GM19043 (cell line): ENCODE results near the gene SLC51B.
"Not testable (repeated sequence)": the region's sequence is repeated elsewhere in the genome, so short reads cannot be mapped to it uniquely, and the experiment has no call there.

Experiments used
- ATAC-seq: cut with Tn5 transposase; IDR thresholded peaks from one replicate; pipeline ENCODE4 v1.9.1; 2021; ENCODE audit warnings: low read depth; ENCODE audit not compliant: unreplicated experiment

Gene SLC51B

DNA sequence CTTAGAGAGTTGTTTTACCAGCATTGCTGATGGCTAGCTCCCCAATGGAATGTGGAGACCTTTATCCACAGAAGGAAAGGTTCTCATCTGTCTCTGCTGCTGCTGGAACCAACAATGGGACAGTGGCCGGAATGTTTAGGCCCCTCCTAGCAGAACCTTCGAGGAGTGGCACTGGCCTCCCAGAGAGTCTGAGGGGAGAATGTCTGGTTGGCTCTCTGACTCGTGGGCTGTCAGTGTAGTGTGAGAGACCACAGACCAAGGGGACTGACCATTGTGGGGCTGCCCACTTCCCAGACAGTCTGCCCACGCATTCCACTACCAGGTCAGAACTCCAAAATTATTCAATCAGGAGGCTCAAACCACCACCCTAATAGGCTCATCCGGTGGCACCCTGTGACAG is 17.5 kb downstream of the SLC51B start:
- no peak for ATAC-seq

DNA sequence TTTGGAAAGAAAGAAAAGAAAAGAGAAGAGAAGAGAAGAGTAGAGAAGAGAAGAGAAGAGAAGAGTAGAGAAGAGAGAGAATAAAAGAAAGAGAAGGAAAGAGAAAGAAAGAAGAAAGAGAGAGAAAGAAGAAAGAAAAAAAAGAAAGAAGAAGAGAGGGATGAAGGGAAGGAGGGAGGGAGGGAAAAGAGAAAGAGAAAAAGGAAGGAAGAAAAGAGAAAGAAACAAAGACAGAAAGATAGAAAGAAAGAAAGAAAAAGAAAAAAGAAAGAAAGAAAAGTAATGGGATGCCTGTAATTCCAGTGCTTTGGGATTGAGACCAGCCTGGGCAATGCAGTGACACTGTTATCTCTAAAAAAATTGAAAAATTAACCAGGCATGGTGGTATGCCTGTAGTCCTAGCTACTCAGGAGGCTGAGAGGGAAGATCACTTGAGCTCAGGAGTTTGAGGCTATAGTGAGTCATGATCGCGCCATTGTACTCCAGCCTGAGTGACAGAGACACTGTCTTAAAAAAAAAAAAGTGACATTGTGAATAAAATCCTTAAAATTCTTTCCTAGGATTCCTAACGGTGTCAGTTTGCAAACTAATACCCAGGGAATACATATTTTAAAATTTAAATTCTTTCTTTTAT is 20.9 kb downstream of the SLC51B start:
- ATAC-seq: no peak

DNA sequence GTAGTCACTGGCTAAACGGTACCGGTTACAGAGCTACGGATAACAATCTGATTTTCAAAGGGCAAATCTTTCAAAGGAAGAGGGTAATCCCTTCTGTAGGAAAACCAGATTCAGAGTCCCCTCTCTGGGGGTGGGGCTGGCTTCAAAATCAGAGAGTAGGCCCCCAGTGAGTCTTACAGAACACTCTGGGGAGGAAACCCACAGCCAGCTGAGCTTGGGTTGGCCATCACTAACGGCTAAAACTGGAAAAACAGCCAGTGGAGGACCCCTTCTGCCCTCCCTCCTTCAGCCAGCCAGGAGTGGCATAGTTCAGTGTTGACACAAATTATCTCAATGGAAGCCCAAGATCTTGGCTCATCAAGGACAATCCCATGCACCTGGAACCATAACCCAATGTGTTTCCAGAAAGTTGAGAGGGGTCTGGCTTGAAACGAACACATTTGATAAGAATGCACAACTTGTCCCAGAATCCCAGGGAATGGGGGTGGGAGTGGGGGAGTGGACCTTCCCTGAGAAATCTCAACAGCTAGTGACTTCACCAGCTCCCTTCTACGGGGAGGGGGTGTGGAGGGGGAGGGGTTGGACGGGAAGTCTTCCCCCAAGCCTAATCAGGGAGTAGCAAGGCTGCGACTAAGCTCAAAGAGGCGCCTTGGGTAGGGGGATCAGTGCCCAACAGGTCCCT is 21.6 kb downstream of the SLC51B start:
- ATAC-seq: no peak

DNA sequence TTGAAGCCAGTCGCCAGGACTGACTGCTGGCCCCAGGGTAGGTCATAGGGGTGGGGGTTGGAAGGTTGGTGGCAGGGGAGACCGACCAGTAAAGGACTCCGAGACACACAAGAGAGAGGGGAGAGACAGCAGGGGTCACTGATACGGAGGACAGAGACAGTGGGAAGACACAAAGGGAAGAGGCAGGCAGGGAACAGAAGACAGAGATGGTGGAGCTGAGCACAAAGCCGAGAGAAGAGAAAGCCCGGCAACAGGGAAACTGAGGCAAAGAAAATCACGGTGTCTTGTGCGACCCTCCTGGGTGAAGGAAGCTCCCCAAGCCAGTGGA is 22.1 kb downstream of the SLC51B start:
- ATAC-seq: no peak

DNA sequence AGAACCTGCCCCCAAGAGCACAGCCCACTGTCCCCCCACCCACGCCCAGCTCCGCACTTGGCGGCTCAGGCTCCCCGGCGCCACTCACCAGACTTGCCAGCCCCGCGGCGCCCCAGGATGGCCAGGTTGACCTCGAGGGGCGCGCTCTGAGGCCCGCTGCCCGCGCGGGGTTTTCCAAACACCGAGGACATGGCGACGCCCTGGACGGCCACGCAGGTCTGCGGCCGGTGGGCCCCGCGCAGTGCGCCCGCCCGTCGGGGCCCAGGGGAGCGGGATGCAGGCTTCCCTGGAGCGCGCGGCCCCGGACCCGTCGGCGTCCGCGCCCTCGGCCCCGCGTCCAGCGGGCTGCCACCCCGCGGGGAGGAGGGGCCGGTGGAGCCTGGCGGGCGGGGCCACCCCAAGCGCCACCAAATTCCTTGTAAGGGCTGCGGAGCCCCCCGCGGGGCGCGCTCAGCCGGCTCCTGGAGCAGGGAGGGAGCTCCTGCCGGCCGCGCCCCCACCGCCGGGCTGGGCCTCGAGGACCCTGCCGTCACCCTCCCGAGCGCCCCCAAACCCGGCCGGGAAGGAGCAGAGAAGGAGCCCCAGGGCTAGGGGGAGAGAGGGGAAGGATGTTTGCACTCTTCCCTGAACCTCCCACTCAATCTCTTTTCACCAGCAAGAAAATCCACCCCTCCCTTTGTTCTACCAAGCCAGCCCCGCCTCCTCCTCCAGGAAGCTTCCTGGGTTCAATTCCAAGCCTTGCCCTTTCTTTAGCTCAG is 22.6 kb downstream of the SLC51B start, which contains the start of gene RASL12:
Gene RASL12 (minus strand): TSS at position 347 of the 758 bp plus-strand sequence. CDS start 156 bp downstream, at position 191.
- ATAC-seq: no peak

DNA sequence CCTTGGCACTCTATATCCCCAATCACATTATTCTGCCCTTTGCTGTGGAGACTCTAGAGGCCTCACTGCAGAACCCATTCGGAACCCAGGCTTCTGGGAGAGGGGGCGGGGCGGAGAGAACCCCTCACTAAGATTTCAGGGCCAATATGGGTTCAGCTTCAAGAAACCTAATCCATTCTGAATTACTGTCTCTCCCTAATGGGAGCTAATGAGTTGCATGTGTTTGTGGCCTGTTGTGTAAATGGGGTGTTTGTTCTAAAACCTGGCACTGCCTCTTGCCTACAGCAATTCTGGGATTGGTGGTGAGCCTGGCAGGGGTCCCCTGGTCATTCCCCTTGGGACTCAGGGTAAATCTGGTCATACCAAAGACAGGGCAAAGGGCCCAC is 23.2 kb downstream of the SLC51B start:
- ATAC-seq: no peak

DNA sequence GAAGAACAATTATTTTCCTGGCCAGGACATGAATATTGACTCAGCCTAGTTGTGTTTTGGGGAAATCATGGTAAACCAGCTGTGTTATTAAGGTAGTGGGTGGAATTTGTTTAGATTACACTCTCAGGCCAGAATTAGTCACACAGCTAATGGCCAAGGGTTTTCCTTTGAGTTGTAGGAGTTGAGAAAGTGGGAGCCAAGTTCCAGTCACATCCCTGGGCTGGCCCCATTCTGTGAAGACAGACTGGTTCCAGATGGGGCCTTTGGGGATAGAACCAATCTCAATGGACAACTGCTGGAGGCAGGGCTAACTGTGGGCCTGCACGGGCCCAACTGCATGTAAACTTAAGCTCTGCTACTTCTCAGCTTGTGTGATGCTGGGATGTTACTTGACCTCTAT is 24.0 kb downstream of the SLC51B start:
- no peak for ATAC-seq

DNA sequence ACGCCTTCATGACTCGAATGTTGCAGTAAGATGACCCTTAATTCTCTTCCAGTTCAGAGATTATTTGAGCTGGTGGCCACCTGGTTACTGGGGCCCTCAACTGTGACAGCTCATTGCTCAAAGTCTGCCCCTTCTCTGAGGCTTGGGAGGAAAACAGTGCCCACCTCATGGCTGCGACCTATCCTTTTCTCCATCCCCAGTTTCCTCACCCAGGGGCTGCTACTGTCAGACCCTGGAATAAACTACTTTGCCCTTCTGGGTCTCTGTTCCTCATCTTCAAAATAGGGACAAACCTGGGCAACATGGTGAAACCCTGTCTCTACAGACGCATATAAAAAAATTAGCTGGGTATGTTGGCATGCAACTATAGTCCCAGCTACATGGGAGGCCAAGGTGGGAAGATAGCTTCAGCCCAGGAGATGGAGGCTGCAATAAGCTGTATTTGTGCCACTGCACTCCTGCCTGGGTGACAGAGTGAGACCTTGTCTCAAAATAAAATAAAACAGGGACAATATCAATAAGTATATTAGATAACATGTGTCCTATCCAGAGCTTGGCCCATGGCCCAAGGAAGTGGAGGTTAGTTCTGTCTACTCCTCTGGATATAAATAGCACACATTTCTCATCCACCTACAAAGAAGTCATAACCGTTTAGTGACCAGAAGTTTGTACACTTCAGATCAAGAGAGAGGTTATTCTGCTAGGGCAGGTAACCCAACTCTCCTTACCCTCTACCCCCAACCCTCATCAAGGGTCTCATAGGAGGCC is 24.8 kb downstream of the SLC51B start:
- ATAC-seq: no peak

DNA sequence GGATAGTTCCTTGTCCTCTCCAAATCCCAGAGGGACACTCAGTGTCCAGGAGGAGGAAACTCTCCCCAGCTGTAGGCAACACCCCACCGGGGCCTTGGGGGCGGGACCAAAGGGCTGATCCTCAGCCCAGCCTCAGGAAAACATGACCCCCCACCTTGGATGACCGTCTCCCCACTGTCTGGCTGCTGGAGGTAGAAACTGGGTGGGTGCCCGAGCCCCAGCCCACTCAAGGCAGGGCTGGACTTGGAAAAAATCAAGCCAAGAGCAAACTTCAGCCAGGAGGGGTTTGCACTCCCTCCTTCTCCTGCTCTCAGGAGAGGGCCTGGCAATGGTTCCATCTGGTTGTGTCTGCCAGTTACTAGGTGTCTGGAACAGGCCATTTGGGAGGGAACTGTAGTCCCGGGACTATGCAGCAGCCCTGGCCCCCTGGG is 26.2 kb downstream of the SLC51B start:
- ATAC-seq: no peak

DNA sequence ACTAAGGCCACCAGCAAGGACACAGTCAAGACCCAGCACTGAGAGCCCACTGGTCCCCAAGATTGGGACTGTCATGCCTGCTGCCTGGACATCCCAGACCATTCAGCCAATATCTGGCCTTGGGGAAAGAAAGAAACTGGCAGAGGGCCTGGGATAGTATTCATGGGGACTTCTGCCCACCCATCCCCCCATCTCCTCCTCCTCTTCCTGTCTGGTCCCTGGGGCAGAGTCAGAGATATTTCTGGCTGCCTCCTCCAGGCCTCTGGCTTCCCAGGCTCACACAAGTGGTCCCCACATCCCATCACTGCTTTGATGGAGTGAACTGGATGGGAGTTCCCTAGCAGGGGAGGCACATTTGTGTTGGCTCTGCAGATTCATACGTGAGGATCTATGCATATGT is 26.8 kb downstream of the SLC51B start:
- no peak for ATAC-seq

DNA sequence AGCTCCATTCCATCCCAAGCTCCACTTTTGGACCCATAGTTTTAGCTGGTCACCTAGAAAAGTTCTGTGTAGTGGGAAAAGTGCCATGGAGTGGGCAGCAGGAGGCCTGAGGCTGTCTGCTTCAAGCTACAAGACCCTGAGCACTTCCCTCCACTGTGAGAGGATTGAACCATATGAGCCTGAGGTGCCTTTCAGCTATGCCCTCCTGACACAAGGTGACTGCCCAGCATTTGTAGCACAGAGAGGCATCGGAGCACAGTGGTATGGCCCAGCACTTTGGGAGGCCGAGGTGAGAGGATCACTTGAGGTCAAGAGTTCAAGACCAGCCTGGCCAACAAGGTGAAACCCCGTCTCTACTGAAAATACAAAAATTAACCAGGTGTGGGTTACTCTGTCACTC is 27.4 kb downstream of the SLC51B start:
- no peak for ATAC-seq

DNA sequence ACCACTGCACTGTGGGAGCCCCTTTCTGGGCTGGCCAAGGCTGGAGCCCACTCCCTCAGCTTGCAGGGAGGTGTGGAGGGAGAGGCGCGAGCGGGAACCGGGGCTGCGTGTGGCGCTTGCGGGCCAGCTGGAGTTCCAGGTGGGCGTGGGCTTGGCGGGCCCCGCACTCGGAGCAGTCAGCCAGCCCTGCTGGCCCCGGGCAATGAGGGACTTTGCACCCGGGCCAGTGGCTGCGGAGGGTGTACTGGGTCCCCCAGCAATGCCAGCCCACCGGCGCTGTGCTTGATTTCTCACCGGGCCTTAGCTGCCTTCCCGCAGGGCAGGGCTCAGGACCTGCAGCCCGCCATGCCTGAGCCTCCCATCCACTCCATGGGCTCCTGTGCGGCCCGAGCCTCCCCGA is 29.8 kb downstream of the SLC51B start:
- ATAC-seq: not testable (repeated sequence)

DNA sequence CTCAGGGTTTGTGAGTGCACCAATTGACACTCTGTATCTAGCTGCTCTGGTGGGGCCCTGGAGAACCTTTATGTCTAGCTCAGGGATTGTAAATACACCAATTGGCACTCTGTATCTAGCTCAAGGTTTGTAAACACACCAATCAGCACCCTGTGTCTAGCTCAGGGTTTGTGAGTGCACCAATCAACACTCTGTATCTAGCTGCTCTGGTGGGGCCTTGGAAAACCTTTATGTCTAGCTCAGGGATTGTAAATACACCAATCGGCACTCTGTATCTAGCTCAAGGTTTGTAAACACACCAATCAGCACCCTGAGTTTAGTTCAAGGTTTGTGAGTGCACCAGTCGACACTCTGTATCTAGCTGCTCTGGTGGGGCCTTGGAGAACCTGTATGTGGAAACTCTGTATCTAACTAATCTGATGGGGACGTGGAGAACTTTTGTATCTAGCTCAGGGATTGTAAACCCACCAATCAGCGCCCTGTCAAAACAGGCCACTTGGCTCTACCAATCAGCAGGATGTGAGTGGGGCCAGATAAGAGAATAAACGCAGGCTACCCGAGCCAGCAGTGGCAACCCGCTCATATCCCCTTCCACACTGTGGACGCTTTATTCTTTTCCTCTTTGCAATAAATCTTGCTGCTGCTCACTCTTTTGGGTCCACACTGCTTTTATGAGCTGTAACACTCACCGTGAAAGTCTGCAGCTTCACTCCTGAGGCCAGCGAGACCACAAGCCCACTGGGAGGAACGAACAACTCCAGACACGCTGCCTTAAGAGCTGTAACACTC is 30.6 kb downstream of the SLC51B start:
- not testable (repeated sequence) for ATAC-seq

DNA sequence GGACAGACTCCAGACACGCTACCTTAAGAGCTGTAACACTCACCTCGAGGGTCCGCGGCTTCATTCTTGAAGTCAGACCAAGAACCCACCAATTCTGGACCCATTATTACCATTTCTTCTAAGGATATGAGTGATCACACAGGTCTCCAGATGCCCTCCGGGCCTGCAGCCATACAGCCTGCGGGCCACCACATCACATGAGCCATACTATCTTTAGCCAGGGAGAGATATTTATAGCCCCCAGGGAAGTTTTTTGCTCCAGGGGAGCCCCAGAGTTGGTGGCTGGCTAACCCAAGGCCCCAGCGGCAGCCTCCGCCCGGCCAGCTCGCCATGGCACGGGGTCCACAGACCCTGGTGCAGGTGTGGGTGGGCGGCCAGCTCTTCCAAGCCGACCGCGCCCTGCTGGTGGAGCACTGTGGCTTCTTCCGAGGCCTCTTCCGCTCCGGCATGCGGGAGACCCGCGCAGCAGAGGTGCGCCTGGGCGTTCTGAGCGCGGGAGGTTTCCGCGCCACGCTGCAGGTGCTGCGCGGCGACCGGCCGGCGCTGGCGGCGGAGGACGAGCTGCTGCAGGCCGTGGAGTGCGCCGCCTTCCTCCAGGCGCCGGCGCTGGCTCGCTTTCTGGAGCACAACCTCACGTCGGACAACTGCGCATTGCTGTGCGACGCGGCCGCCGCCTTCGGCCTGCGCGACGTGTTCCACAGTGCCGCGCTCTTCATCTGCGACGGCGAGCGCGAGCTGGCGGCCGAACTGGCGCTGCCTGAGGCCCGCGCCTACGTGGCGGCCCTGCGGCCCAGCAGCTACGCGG is 31.5 kb downstream of the SLC51B start, which contains the start of gene KBTBD13:
Gene KBTBD13 (plus strand): TSS at position 261 of the 805 bp plus-strand sequence. CDS start 70 bp downstream, at position 331.
- ATAC-seq: no peak

DNA sequence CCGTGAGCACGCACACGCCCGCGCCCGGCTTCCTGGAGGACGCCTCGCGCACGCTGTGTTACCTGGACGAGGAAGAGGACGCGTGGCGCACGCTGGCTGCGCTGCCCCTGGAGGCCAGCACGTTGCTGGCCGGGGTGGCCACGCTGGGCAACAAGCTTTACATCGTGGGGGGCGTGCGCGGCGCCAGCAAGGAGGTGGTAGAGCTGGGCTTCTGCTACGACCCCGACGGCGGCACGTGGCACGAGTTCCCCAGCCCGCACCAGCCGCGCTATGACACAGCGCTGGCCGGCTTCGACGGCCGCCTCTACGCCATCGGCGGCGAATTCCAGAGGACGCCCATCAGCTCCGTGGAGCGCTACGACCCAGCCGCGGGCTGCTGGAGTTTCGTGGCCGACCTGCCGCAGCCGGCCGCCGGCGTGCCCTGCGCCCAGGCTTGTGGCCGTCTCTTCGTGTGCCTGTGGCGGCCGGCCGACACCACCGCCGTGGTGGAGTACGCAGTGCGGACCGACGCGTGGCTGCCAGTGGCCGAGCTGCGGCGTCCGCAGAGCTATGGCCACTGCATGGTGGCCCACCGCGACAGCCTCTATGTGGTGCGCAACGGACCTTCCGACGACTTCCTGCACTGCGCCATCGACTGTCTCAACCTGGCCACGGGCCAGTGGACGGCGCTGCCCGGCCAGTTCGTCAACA is 32.2 kb downstream of the SLC51B start:
- ATAC-seq: no peak

DNA sequence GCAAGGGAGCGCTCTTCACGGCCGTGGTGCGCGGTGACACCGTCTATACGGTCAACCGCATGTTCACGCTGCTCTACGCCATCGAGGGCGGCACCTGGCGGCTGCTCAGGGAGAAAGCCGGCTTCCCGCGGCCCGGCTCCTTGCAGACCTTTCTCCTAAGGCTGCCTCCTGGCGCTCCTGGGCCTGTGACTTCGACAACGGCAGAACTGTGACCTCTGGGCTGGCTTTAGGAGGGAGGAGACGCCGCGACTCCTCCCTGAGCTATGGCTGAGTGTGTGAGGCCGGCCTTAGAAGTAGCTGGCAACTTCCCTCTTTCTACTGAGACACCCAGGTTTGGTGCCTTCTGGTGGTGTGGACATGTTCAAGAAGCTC is 32.8 kb downstream of the SLC51B start:
- ATAC-seq: no peak

DNA sequence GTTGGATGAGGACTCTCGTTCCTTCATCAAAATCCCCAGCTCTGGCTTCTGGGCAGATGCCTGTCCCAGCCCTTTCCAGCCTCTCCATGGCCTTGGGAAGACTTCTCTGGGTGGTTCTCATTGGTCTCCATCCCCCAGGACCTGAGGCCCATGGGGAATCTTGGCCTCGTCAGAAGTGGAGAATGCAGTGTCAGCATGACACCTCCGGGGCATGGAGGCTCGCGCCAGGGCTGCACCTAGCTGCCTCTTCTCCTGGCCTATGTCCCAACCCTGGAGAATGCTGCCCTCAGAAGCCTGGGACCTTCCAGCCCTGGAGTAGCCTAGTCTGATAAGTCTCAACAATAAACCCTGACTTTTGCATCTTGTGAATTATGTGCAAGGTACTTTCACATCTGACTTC is 34.4 kb downstream of the SLC51B start:
- no peak for ATAC-seq

DNA sequence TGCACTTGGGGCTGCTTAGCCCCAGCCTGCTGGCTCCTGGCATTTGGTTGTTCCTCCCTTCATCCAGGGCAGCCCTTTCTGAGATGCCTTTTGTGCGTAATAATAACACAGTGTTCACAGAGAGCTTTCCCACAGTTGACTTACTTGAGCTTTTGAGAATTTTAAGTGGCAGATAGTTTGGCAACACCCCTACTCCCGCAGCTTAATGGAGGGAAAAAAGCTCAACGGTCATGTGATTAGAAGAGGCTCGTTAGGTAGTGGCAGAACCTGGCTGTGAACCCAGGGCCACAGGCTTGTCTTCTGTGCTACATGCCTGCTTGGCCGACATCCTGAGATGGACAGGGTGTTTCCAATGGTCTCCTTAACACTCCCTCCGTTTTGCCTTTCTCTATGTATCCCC is 36.1 kb downstream of the SLC51B start:
- ATAC-seq: no peak

DNA sequence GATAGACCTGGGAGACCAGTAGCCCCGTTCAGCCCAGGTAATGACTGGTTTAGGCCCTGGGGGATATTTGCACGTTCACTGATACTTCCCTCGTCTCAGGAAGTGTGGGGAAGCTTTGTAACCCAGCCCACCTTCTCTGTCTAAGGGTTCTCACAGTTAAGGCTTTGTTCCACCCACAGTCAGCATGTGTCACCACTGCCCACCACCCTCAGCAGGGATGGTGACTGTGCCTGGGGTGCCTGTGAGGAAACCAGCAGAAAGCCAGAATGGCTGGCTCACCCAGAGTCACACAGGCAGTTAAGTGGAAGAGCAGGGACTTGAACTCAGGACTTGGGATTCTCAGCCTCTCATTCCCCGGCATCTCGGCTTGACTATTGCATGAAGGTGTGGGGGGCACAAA is 36.6 kb downstream of the SLC51B start:
- ATAC-seq: no peak
